Osteoblast (primary cell): ENCODE measurements around the gene CDKL4. TPM values are rescaled to one million over a fixed set of nuclear protein-coding genes. Genes with fewer than 3 reads are reported as not detected.

Source experiments
- DNase-seq: peaks from one replicate; pipeline ENCODE4 v3.0.0; 2011; ENCODE audit warnings: low spot score, mixed read lengths; ENCODE audit not compliant: insufficient read length; ENCODE audit errors: missing footprints
- H2AFZ ChIP-seq: 2 replicates; pipeline ENCODE4 v1.6.0; 2011; ENCODE audit warnings: mild to moderate bottlenecking, low read length
- H3K27ac ChIP-seq: 2 replicates; pipeline ENCODE4 v1.5.1; 2011; ENCODE audit warnings: mild to moderate bottlenecking, low read depth, low read length, moderate library complexity
- H3K27me3 ChIP-seq: 2 replicates; pipeline ENCODE4 v1.6.0; 2012; ENCODE audit warnings: mild to moderate bottlenecking, control low read depth, inconsistent platforms, low read length, moderate library complexity; ENCODE audit not compliant: insufficient read depth
- H3K36me3 ChIP-seq: 2 replicates; pipeline ENCODE4 v1.5.1; 2011; ENCODE audit warnings: mild to moderate bottlenecking, low read length, control low read depth, moderate library complexity; ENCODE audit not compliant: insufficient read depth
- H3K4me1 ChIP-seq: 2 replicates; pipeline ENCODE4 v1.5.1; 2011; ENCODE audit warnings: mild to moderate bottlenecking, low read length, control low read depth, moderate library complexity; ENCODE audit not compliant: insufficient read depth
- H3K4me2 ChIP-seq: 2 replicates; pipeline ENCODE4 v1.6.0; 2011; ENCODE audit warnings: mild to moderate bottlenecking, low read length; ENCODE audit not compliant: insufficient read depth
- H3K4me3 ChIP-seq: fragments of 200-600 bp; sonication (generic); 3 replicates; pipeline ENCODE4 v1.5.1; 2012; ENCODE audit warnings: mild to moderate bottlenecking, low read length, inconsistent platforms; ENCODE audit not compliant: insufficient read depth
- H3K79me2 ChIP-seq: 2 replicates; pipeline ENCODE4 v1.6.0; 2012; ENCODE audit warnings: mild to moderate bottlenecking, low read length, control low read depth, inconsistent platforms; ENCODE audit not compliant: insufficient read depth
- H3K9me3 ChIP-seq: 2 replicates; pipeline ENCODE4 v1.5.1; 2011; ENCODE audit warnings: low read depth, low read length, control low read depth
- H4K20me1 ChIP-seq: 2 replicates; pipeline ENCODE4 v1.6.0; 2012; ENCODE audit warnings: mild to moderate bottlenecking, low read length, control low read depth; ENCODE audit not compliant: insufficient read depth
- CTCF ChIP-seq: IDR thresholded peaks from 2 replicates; pipeline ENCODE4 v1.5.1; 2011; ENCODE audit warnings: mild to moderate bottlenecking, low read depth, low read length, moderate library complexity; ENCODE audit errors: extremely low read depth
- total RNA-seq: library from RNA; depleted of rRNA; stranded (reverse); fragments of >200 nt; gene quantifications from 2 replicates; pipeline ENCODE4 v1.2.3, GENCODE V29; 2012

The CDKL4 gene
- total RNA-seq, result 2.2 and 3.5 TPM in 2 replicates

GRCh38 chr2:39243469-39244123, at the start of gene CDKL4:
Gene CDKL4 (minus strand): TSS chr2:39243970.
- no peaks in the 10 kb centered on the region for H4K20me1 ChIP-seq
- H3K4me2 ChIP-seq, result no peak within 1 kb of the TSS
- H3K27ac ChIP-seq, result no peak within 1 kb of the TSS
- TF ChIP-seq CTCF, result no peak
- H3K4me3 ChIP-seq, result peak within 1 kb of the TSS; percentile 48
- no peak within 1 kb of the TSS for H2AFZ ChIP-seq
- no peaks in the 10 kb centered on the region for H3K36me3 ChIP-seq
- peak; percentile 84 for DNase-seq
- no peaks in the 10 kb centered on the region for H3K79me2 ChIP-seq
- H3K27me3 ChIP-seq, result no peaks in the 10 kb centered on the region
- H3K9me3 ChIP-seq, result no peaks in the 10 kb centered on the region
- H3K4me1 ChIP-seq, result peaks cover 2% of the 10 kb centered on the region

GRCh38 chr2:39290433-39290832, 46.7 kb upstream of the CDKL4 start:
- Histone ChIP-seq H3K4me1 (no peaks in the 10 kb centered on the region), H3K36me3 (peaks cover 47% of the 10 kb centered on the region), H2AFZ (no peak overlapping the region), H3K79me2 (no peaks in the 10 kb centered on the region), H3K27me3 (no peaks in the 10 kb centered on the region), H3K27ac (no peak overlapping the region), H3K9me3 (no peaks in the 10 kb centered on the region), H4K20me1 (no peaks in the 10 kb centered on the region), H3K4me3 (no peak overlapping the region), H3K4me2 (no peak overlapping the region)
- no peak for TF ChIP-seq CTCF
- no peak for DNase-seq

- H3K79me2 ChIP-seq, result no peaks in the 10 kb centered on the region
- H3K4me2 ChIP-seq, result no peak overlapping the region
- H3K9me3 ChIP-seq, result no peaks in the 10 kb centered on the region
- H2AFZ ChIP-seq, result no peak overlapping the region
- H3K27me3 ChIP-seq, result no peaks in the 10 kb centered on the region
- no peaks in the 10 kb centered on the region for H4K20me1 ChIP-seq
- H3K27ac ChIP-seq, result no peak overlapping the region
- no peak for DNase-seq
- TF ChIP-seq CTCF, result no peak
- H3K4me3 ChIP-seq, result no peak overlapping the region
- no peaks in the 10 kb centered on the region for H3K4me1 ChIP-seq
- H3K36me3 ChIP-seq, result peaks cover 52% of the 10 kb centered on the region
These were observed 45.8 kb upstream of the CDKL4 start for GRCh38 chr2:39289609-39290008.

- H3K27me3 ChIP-seq, result no peaks in the 10 kb centered on the region
- no peak for TF ChIP-seq CTCF
- no peak overlapping the region for H3K4me3 ChIP-seq
- H4K20me1 ChIP-seq, result no peaks in the 10 kb centered on the region
- H3K4me2 ChIP-seq, result no peak overlapping the region
- H3K79me2 ChIP-seq, result no peaks in the 10 kb centered on the region
- no peaks in the 10 kb centered on the region for H3K9me3 ChIP-seq
- H2AFZ ChIP-seq, result no peak overlapping the region
- peaks cover 37% of the 10 kb centered on the region for H3K36me3 ChIP-seq
- H3K27ac ChIP-seq, result no peak overlapping the region
- DNase-seq, result no peak
- H3K4me1 ChIP-seq, result no peaks in the 10 kb centered on the region
These were observed 39.8 kb upstream of the CDKL4 start for GRCh38 chr2:39283561-39283960.
